T47D (cell line): Measurements from ENCODE around the gene PPIL1.
"Not testable (repeated sequence)": the region's sequence is repeated elsewhere in the genome, so short reads cannot be mapped to it uniquely, and the experiment has no call there.

Source experiments
- DNase-seq, 2 experiments: peaks; one replicate each; pipeline versions ENCODE4 v3.0.0 to v3.0.0-alpha.2; 2011 to 2012; ENCODE audit warnings: low read depth in 1 of 2, low spot score in 1 of 2
- JUND ChIP-seq: IDR thresholded peaks from 2 replicates; pipeline ENCODE4 v1.6.1; 2012; ENCODE audit warnings: low read depth
- in situ Hi-C: cut with HindIII; loops from 2 replicates; pipeline ENCODE4 v1.10.0; 2016; ENCODE audit warnings: low sequenced_read_pairs, low pct_unique_long_range_greater_than_20kb

The PPIL1 gene

DNA sequence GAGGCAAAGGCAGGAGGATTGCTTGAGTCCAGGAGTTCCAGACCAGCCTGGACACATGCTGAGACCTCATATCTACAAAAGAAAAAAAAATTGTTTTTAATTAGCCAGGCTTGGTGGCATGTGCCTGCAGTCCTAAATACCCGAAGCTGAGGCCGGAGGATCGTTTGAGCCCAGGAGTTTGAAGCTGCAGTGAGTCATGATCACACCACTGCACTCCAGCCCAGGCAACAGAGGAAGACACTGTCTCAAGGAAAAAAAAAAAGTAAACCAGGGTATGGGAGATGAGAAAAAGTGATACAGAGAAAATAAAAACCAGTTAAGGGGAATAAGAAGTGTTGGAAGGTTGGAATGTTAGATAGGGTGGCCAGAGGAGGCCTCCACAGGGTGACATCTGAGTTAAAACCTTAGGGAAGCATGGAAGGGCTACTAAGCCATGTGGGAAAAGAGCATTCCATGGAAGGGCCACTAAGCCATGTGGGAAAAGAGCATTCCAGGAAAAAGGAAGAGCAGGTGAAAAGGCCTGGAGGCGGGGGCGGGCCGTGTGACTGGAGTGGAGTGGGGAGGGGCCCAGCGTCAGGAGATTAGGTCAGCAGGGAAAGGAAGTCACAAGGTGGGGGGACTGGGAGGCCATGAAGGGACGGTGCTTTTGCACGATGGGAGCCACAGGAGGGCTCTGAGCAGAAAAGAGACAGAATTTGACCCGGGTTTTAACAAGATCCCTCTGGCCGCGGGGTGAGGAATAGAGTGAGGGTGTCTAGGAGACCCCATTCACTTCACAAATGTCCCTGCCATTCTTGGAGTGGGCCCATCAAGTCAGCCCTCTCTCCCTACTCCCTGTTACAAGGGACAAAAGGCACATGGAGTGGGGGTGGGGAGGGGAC lies 53.7 kb downstream of the PPIL1 start:
- DNase-seq, result peak in 1 of 2 experiments; percentile 25
- in situ Hi-C loops, result no loop called here
- TF ChIP-seq JUND, result no peak

DNA sequence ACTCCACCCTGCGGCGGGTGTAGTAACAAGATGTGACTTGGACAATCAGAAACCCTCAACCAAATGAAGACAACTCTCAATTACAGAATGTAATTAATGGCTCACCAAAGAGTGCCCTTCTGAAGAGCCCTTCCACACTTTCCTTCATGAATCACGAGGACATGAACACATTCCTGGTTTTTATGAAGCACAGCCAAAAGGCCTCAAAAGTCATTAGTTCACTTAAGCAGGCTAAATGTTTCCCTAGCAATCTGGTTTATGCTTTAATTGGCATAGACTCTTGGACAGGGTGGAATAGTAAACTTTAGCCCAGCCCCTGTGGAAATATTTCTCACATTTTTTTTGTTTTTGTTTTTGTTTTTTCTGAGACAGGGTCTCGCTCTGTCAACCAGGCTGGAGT lies 55.8 kb downstream of the PPIL1 start:
- TF ChIP-seq JUND, result no peak
- no peak for DNase-seq
- in situ Hi-C loops, result no loop called here

DNA sequence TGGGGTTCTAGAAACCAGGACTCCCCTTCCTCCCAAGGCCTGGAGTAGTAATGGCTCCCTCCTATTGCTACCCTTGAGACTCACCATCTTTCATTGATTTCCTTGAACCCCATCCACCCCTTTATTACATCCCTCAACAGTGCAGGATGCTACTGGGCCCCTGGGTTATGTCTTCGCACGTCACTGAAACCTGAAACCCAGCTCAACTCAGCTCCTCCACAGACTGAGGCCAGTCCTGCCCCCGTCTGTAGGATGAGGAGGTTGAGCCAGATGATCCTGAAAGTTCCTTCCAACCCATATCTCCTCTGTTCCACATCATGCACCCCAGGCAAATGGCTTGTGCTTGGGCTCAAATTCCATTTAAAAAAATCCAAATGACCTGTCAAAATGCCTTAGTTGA lies 56.8 kb downstream of the PPIL1 start:
- in situ Hi-C loops, result no loop called here
- no peak for DNase-seq
- no peak for TF ChIP-seq JUND

DNA sequence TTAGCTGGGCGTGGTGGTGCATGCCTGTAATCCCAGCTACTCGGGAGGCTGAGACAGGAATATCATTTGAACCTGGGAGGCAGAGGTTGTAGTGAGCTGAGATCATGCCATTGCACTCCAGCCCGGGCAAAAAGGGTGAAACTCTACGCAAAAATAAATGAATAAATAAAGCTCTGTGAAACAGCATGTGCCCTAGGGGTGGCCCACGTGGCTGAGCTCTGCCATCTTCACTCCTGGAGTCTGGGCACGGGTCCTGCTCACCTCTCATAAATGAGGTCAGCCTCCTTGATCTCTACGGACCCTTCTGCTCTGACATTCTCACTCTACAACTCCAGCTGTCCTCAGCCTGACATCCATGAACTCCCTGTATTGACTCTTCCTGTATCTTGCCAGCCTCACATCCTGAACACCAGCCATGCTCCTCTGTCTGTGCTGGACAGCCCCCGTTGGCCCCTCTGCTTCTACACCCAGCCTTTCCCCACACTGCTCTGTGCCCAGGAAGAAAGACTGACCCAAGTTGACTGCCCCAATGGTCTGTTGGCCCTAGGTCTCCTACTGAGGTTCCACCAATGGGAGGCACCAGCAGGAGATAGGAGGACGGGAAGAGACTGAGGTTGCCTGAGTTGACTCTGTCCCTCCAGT lies 57.3 kb downstream of the PPIL1 start:
- DNase-seq, result no peak
- in situ Hi-C loops, result no loop called here
- no peak for TF ChIP-seq JUND

DNA sequence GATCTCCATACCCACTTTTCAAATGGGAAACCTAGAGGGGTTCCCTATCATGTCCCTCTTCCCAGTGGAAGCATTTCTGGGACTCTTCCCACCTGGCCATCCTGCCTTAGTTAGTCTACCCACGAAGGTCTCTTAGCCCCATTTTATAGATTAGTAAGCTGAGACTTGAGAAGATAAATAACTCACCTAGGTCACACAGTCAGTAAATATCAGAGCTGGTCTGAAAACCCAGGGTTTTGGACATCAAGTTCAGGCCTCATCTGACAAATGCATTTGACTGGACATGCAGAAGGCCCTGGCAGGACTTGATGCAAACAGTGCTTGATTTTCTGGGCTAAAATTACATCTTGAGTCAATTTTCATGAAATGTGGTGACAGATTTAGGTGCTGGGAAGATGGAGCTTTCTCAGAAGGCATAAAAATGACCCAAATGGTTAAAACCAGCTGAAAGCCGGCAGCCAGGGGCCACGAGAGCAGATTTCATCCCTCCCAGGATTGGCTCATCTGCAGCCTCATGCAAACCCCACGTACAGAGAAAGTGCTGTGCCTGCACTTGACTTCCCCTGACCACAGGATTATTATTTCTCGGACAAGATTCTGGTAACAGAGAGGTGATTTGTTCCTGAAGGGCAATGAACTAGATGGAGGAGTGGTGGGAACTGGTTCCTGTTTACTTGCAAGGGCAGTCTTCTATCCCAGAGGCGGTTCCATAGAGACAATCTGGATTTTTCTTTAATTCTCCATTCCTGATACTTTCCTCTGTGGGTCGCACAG lies 58.5 kb downstream of the PPIL1 start:
- in situ Hi-C loops, result no loop called here
- TF ChIP-seq JUND, result no peak
- no peak for DNase-seq

DNA sequence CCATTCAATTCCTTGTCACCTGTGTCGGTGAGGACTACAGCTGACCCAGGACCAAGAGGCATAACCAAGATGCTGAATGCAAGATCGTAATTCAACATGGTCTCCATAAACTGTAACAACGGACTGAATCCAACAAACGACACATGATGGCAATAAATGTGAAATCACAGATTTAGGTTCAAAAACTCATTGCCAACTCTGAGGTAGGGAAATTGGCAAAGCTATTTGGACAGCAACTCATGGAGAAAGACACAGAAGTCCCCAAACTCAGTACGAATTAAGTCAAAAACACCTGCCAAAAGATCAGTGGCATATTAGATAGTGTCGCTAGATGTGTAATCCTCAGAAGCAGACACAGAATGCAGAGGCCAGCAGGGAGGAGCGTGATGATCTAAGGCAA lies 60.4 kb downstream of the PPIL1 start:
- no peak for TF ChIP-seq JUND
- no peak for DNase-seq
- in situ Hi-C loops, result no loop called here

DNA sequence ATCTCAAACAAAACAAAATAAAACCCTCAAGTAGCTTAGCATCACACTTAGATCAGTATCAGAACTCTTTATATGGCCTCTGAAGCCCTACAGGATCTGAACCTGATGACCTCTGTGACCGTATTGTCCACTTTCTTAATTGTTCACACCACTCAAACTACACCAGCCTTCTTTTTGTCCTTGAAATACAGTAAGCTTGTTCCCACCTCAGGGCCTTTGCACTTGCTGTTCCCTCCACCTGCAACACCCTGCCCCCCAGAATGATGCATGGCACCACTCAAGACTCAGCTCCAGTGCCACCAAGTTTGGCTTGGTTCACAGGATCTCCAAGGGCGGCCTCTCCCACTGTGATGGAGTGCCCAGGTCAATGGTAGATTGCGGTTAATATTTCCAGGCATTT lies 61.1 kb downstream of the PPIL1 start:
- in situ Hi-C loops, result no loop called here
- no peak for TF ChIP-seq JUND
- DNase-seq, result no peak

DNA sequence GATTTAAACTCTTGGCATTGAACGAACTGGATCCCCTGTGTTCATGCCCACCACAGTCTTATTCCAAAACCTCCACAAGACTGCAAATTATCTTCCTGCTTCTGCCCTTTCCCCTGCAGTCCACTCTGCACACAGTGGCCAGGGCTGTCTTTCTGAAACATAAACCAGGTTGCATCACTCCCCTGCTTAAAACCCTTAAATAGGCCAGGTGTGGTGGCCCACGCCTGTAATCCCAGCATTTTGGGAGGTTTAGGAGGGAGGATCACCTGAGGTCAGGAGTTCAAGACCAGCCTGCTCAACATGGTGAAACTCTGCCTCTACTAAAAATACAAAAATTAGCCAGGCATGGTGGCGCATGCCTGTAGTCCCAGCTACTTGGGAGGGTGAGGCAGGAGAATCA lies 61.6 kb downstream of the PPIL1 start:
- DNase-seq, in situ Hi-C loops: not testable (repeated sequence)

DNA sequence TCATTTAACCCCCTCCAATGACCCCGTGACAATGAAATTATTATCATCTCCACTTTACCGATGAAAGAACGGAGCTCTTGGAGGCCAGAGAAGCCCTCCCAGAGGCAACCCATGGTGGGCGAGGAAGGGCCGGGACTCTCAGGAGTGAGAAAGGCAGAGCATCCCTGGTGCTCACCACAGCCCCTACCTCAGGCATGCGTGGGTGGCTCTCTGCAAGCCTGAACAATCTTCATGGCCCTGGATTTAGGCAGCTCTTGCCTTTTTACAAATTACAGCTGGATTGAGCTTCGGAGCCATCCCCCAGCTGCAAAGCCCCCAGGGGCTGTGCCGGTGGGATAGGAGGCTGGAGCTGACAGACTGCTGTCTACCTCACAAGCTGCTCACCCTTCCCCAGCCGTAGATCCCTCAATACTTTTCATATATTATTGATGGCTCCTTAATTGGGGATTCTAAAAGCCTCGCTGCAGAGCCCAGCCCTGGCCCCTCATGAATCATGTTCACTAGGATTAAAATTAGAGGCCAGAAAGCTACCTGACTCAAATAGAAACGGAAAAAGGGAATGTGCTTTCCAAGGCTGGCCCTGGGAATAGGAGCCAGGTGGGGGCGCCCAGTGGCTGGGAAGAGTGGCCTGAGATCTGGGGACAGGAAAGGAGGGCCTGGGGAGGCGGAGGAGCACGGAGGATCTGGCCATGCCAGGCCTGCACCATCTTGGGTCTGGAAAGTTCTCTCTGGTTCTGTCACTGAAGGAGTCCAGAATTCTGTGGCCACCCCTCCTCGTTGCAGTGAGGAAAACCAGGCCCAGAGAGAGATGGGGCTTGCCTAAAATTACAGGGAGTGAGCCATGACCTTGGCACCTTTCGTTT lies 64.4 kb downstream of the PPIL1 start:
- no peak for DNase-seq
- in situ Hi-C loops, result no loop called here
- TF ChIP-seq JUND, result no peak

DNA sequence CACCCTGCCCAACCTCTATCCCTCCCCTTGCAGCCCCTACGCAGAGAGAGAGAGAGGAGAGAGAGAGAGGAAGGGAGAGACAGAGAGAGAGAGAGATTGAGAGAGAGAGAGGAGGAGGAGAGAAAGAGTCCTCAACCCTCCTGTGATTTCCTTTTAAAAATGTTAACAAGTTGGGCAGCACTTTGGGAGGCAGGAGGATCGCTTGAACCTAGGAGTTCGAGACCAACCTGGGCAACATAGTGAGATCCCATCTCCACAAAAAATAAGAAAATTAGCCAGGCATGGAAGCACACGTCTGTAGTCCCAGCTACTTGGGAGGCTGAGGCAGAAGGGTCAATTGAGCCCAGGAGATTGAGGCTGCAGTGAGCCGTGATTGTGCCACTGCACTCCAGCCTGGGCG lies 65.4 kb downstream of the PPIL1 start:
- no peak for TF ChIP-seq JUND
- in situ Hi-C loops, result no loop called here
- DNase-seq, result no peak

DNA sequence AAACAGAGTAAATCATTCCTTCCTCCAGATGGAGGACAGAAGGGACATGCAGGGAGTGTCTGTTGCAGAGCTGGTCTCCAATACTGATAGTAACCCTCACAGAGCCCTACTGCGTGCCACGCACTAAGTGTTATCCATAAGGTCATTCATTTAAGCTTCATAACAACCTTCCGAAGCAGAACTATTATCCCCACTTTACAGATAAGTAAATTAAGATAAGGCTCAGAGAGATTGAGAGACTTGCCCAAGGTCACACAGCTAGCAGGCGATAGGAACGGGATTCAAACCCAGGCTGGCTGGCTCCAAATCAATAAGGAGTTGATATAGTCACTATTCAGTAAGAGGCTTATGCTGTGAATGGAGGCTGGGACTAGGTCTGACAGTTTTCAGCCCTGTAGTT lies 66.0 kb downstream of the PPIL1 start:
- in situ Hi-C loops, result no loop called here
- no peak for TF ChIP-seq JUND
- no peak for DNase-seq

DNA sequence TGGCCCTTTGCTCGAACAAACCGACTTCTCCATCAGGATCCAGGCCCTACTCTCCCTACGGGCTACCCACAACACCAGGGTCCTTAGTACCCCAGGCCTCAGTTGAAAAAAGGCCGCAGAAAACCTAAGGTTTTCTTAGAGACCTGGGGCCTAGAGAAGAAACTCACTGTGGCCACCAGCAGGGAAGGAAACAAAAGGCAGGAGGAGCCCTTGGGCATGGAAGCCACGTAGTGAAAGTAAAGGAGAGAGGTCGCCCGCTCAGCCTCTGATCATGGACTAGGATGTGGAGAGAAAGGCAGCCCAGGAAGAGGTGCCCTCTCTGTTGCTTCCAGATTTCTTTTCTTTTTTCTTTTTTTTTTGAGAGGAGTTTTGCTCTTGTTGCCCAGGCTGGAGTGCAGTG lies 66.9 kb downstream of the PPIL1 start:
- in situ Hi-C loops, result no loop called here
- TF ChIP-seq JUND, result no peak
- DNase-seq, result no peak
